ENCODE results near the gene CD300C.

The CD300C gene

GRCh38 chr17:74529243-74529642 is 16.7 kb downstream of the CD300C start:
- DNase-seq = peak; percentile 33

DNA sequence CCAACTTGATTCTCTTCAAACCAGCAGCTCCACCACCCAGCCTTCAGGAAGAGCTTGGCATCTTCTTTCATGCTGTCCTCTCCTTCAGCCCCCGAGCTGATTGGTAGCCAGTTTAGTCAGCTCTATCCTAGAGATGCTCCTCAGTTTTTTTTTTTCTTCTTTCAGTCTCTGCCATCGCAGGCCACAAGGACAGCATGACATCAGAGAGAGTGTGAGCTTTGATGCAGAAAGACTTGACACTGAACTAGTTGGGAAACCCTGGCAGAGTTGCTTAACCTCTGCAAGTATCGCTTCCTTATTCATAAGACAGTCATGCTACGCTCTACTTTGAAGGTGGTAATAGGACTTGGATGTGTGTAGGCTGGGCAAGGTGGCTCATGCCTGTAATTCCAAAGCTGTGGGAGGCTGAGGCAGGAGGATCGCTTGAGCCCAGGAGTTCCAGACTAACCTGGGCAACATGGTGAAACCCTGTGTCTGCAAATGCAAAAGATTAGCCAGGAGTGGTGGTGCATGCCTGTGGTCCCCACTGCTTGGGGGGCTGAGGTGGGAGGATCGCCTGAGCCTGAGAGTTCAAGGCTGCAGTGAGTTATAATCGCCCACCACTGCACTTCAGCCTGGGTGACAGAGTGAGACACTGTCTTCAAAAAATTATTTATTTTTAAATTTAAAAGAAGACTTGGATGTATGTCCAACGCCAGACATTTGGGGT is 17.3 kb downstream of the CD300C start:
- DNase-seq = peak; percentile 15

GRCh38 chr17:74527756-74528155 is 18.2 kb downstream of the CD300C start:
- peak; percentile 21 for DNase-seq

DNA sequence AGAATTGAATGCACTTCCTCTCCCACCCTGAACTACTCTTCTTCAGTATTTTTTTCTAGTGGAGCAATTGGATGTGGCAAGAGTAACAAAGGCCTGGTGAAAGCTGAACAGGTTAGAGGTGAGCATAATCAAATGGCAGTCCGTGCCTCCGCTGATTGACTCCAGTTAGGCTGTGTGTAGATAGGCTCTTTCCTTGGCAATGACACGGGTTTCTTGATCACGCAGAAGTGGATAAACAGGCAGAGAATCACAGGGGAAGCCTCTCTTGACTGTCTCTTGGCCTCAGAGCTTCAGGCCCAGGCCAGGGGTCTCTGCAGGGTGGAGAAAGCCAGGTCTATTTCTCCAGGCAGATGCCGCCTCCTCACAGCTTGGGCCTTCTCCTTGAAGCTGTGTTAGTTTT is 18.8 kb downstream of the CD300C start:
- DNase-seq = peak; percentile 26

GRCh38 chr17:74526681-74527080 is 19.2 kb downstream of the CD300C start:
- DNase-seq = no peak

- peak; percentile 32 for DNase-seq
These were observed 20.1 kb downstream of the CD300C start for GRCh38 chr17:74525781-74526288.

GRCh38 chr17:74525465-74525725 is 20.5 kb downstream of the CD300C start:
- no peak for DNase-seq

DNA sequence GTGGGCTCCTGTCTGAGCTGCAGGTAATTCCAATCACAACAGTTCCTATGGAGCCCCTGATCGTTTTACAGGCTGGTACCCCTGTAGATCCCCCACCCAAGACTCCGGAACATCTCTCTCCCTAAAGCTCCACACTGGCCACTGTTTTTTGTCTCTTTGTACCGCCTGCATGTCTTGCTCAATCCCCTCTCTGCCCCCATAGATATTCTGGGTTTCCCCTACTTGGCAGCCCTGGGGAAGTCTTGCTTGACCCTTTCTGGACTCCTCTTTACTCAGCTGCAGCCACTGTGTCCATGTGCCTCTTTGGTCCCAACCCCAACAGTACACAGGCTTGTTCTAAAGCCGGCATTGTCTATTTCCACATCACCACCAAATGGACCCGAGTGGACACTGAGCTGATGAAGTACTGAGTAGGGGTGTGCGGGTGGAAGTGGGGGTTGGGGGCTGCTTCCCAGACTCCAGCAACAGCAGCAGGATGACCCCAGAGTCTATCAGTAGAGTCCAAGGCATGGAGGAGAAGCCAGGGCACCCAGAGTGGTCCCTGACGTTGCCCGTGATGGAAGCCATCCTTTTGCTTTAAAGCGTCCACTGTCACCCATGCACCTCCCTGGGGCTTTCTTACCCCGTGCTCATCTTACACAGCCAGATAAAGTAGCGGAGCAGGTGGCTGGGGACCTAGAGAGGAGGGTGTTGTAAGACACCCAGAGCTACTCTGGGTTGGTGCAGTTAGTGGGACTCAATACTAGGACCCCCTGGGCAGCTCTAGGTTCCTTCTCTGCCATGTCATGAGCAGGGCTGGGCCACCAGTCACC is 21.1 kb downstream of the CD300C start:
- peak; percentile 32 for DNase-seq

DNA sequence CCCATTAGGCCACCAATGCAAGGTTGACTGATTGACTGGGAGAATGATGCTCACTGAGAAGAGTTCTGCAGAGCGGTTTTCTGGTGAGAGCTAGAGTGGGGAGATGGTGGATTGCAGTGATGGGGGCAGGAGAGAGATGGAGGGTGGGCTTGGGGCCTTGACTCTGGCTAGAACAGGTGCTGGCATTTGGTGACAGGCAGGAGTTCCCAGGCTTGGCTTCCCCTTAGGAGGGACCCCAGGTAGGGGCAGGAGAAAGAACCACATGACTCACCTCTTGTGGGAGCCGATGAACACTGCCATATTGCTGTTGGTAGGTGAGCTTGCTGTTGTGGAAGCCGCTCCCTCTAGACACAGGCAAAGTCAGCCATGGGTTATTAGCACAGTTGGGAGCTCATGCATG is 22.6 kb downstream of the CD300C start:
- peak; percentile 38 for DNase-seq

DNA sequence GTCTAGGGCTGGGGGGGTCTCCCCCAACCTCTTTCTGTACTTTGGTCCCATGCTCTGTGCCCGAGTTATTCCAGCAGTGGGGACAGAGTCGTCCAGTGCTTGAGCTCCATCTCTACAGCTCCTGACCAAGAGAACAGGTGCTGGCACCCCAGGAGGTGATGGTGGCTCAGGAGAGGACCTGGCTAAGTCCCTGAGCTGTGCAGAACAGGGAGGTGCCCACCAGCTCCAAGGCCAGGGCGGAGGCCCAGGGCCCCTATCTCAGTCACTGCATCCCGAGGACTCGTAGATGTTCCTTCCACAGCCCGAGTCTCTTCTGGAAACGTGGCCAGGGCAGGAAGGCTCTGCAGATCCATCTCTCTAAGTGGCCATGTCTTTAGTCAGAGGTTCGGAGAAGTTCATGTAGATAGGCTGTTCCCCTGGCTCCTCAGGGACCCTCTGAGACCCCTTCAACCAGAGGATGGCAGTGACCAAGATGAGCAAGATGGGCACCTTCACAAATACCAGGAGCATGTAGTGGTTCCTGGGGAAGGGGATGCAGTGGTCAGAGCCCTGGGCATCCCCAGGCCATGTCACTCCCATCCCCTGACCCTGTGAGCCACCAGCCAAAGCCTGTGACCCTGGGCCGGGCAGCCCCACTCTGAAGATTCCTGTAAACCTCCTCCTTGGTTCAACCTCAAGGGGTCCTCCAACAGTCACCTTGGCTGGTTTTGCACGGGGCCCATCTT is 23.4 kb downstream of the CD300C start:
- peak; percentile 50 for DNase-seq

- DNase-seq = peak; percentile 56
These were observed 24.2 kb downstream of the CD300C start for GRCh38 chr17:74521701-74522201.

GRCh38 chr17:74520790-74521480 is 25.0 kb downstream of the CD300C start:
- peak; percentile 37 for DNase-seq

DNA sequence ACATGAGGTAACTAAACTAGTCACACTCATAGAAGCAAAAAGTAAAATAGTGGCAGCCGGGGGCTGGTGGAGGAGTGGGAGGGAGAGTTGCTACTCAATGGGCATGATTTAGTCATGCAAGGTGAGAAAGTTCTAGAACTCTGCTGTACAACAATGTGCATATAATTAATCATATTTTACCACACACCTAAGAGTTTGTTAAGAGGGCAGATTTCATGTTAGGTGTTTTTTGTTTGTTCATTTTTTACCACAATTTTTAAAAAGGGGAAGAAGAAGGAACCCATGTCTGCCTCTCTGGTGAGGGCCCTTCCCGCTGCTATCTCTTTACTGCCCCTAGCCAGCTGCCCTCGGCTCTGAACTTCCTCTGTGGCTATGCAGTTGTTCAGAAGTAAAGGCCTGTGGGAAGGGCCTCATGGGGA is 25.9 kb downstream of the CD300C start:
- no peak for DNase-seq

GRCh38 chr17:74518413-74518981 is 27.4 kb downstream of the CD300C start:
- DNase-seq = peak; percentile 19

DNA sequence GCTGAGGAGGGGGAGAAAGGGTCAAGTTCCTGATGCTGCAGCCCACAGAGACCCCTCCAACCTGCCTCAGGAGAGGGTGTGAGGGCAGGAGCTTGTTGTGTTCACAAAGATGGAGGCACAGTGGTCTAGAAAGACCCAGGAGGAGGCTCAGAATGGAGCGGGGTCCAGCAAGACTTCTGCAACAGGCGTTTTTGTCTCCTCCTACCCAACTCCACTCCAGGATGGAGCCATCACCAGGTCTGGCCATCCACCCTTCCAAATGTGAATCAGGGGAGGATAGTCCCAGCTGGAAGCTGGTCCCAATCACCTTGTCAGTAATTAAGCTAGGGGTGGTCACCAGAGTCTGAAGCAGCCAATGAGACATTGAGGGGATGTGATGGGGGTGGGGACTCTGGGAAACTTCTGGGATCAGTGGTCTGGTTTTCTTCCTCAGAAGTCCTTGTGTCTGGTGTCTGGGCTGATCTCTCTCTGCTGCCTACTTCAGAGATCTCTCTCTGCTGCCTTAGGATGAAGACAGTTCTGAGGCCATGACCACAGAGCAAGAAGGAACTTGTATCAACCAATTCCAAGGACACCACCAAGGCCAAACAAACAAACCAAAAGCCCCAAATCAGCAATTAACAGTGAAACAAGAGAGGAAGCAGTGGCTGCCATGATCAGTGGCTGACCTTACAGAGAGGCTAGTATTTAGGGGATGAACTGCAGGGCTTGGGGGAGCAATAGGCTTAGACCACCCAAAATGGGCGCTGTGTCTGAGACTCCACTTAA is 29.2 kb downstream of the CD300C start:
- peak; percentile 43 for DNase-seq

GRCh38 chr17:74515941-74516340 is 30.0 kb downstream of the CD300C start:
- peak; percentile 37 for DNase-seq

DNA sequence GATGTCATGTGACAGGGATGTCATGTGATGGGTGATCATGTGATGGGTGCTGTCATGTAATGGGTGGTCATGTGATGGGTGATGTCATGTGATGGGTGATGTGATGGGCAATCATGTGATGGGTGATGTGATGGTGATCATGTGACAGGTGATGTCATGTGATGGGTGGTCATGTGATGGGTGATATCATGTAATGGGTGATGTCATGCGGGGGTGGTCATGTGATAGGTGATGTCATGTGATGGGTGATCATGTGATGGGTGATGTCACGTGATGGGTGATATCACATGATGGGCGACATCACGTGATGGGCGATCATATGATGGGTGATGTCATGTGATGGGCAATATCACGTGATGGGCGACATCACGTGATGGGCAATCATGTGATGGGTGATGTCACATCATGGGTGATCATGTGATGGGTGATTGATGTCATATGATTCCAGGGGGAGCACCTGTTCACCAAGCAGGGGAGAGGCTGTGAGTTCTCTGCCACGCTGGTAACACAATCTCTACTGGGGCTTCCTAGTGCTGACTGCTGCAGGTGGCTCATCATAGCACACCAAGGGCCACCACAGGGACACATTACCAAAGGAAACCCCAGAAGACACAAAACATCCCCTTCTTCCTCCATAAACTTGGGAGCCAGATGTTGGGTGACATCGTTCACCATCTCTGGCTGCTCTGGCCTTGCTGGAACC is 31.1 kb downstream of the CD300C start:
- peak; percentile 57 for DNase-seq

DNA sequence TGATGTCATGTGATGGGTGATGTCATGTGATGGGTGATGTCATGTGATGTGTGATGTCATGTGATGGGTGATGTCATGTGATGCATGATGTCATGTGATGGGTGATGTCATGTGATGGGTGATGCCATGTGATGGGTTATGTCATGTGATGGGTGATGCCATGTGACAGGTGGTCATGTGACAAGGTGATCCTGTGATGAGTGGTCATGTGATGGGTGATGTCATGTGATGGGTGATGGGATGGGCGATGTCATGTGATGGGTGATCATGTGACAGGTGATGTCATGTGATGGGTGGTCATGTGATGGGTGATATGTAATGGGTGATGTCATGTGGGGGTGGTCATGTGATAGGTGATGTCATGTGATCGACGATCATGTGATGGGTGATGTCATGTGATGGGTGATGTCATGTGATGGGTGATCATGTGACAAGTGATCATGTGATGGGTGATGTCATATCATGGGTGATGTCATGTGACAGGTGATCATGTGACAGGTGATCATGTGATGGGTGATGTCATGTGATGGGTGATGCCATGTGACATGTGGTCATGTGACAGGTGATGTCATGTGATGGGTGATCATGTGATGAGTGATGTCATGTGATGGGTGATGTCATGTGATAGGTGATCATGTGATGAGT is 31.8 kb downstream of the CD300C start:
- peak; percentile 61 for DNase-seq

GRCh38 chr17:74512624-74513091 is 33.3 kb downstream of the CD300C start:
- peak; percentile 61 for DNase-seq

GRCh38 chr17:74512036-74512435 is 33.9 kb downstream of the CD300C start:
- DNase-seq = peak; percentile 43

All from activated CD8-positive, alpha-beta memory T cell treated with anti-CD3 and anti-CD28 coated beads for 24 hours (primary cell).